ENCODE measurements around the gene GPATCH3.
"Not testable (repeated sequence)": the region's sequence is repeated elsewhere in the genome, so short reads cannot be mapped to it uniquely, and the experiment has no call there.

The GPATCH3 gene

GRCh38 chr1:26900001-26900814 is at the start of gene GPATCH3:
TSS of gene GPATCH3 (minus strand) at chr1:26900467. CDS start at chr1:26900442, 25 bp downstream.
- peak; percentile 81 for FAIRE-seq

GRCh38 chr1:26949926-26950319 is 49.7 kb upstream of the GPATCH3 start:
- FAIRE-seq, result no peak

- no peak for FAIRE-seq
These were observed 49.1 kb upstream of the GPATCH3 start for GRCh38 chr1:26949266-26949925.

- not testable (repeated sequence) for FAIRE-seq
These were observed 48.4 kb upstream of the GPATCH3 start for GRCh38 chr1:26948725-26949057.

GRCh38 chr1:26946270-26946669 is 46.0 kb upstream of the GPATCH3 start:
- no peak for FAIRE-seq

GRCh38 chr1:26945728-26946127 is 45.5 kb upstream of the GPATCH3 start:
- FAIRE-seq, result no peak

GRCh38 chr1:26945138-26945537 is 44.9 kb upstream of the GPATCH3 start:
- no peak for FAIRE-seq

GRCh38 chr1:26942656-26943055 is 42.4 kb upstream of the GPATCH3 start:
- no peak for FAIRE-seq

GRCh38 chr1:26941311-26941710 is 41.0 kb upstream of the GPATCH3 start:
- FAIRE-seq, result no peak

GRCh38 chr1:26938659-26939025 is 38.4 kb upstream of the GPATCH3 start:
- no peak for FAIRE-seq

GRCh38 chr1:26938004-26938658 is 37.9 kb upstream of the GPATCH3 start:
- no peak for FAIRE-seq

GRCh38 chr1:26936823-26937222 is 36.6 kb upstream of the GPATCH3 start:
- no peak for FAIRE-seq

GRCh38 chr1:26932531-26932930 is 32.3 kb upstream of the GPATCH3 start:
- no peak for FAIRE-seq

GRCh38 chr1:26923711-26924110 is 23.4 kb upstream of the GPATCH3 start:
- no peak for FAIRE-seq

- no peak for FAIRE-seq
These were observed 22.6 kb upstream of the GPATCH3 start for GRCh38 chr1:26922901-26923300.

GRCh38 chr1:26922431-26922729 is 22.1 kb upstream of the GPATCH3 start:
- no peak for FAIRE-seq

- FAIRE-seq, result peak; percentile 99
These were observed 21.5 kb upstream of the GPATCH3 start, which contains the start of gene NUDC for GRCh38 chr1:26921540-26922430. TSS of gene NUDC (plus strand) at chr1:26921743. CDS start at chr1:26921849, 106 bp downstream.

GRCh38 chr1:26921126-26921539 is 20.9 kb upstream of the GPATCH3 start:
- no peak for FAIRE-seq

GRCh38 chr1:26915204-26915842 is 15.1 kb upstream of the GPATCH3 start:
- no peak for FAIRE-seq

GRCh38 chr1:26913754-26914619 is 13.7 kb upstream of the GPATCH3 start, which contains the start of gene NR0B2:
TSS of gene NR0B2 (minus strand) at chr1:26913975. CDS start at chr1:26913940, 35 bp downstream.
- FAIRE-seq, result no peak

- no peak for FAIRE-seq
These were observed 13.1 kb upstream of the GPATCH3 start for GRCh38 chr1:26913389-26913753.

- no peak for FAIRE-seq
These were observed 11.9 kb upstream of the GPATCH3 start for GRCh38 chr1:26912147-26912490.

Measured in G401.6 (cell line).